ENCODE measurements around the gene NMNAT3.

The NMNAT3 gene

GRCh38 chr3:139675327-139675726 is 2.4 kb downstream of the NMNAT3 start:
- no peak for DNase-seq (ENCODE audit: low read depth in 3 of 3)

DNA sequence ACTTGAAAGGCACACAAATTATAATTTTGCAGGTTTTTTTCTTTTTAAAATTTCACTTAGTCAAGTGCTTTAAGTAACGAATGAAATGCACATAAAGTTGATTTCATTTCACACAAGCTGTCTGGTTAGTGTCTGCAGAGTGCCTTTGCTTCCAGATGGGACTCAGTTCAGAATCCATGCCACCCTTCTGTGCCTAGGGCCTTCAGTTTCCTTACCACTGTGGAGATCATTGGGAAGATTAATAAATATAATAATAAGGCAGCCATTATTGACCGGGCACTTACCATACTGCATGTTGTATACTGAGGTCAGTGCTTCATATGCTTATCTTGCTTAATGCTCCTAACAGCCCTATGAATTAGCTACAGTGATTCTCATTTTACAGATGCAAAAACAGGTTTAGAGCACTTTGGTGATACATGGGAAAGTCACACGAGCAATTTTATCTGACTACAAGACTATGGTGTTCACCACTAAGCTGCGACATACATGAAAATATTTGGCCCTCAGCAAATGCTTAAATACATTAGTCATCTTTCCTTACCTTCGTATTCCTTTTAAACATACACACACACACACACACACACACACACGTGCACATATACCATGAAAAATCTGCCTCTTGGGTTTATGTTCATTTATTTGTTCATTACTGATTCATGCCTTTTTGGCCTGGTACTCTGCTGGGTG is 3.1 kb downstream of the NMNAT3 start:
- no peak for DNase-seq (ENCODE audit: low read depth in 3 of 3)

DNA sequence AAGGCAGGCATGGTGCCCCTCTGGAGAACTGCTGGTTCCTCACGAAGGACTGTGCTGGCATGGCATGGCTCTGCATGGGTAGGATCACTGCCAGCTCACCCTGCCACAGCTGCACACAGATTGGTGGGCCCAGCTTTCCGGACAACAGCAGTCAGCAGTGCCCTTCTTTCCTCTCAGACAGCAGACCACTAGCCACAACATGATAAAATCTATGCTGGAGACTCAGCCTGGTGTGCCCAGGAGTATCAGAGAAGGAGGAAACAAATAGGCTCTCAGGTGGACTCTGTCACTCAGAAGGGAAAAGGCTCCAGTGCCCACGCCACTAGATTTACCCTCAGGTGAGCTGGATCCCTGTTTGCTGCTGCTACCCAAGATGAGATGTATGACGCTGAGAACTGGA is 4.9 kb downstream of the NMNAT3 start:
- no peak for DNase-seq (ENCODE audit: low read depth in 3 of 3)

GRCh38 chr3:139671863-139672646 is 5.7 kb downstream of the NMNAT3 start:
- no peak for DNase-seq (ENCODE audit: low read depth in 3 of 3)

- no peak for DNase-seq (ENCODE audit: low read depth in 3 of 3)
Observed at GRCh38 chr3:139671107-139671506, 6.7 kb downstream of the NMNAT3 start.

- no peak for DNase-seq (ENCODE audit: low read depth in 3 of 3)
Observed at GRCh38 chr3:139670196-139670595, 7.6 kb downstream of the NMNAT3 start.

- no peak for DNase-seq (ENCODE audit: low read depth in 3 of 3)
Observed at GRCh38 chr3:139668332-139668731, 9.4 kb downstream of the NMNAT3 start.

- no peak for DNase-seq (ENCODE audit: low read depth in 3 of 3)
Observed at GRCh38 chr3:139664958-139665357, 12.8 kb downstream of the NMNAT3 start.

DNA sequence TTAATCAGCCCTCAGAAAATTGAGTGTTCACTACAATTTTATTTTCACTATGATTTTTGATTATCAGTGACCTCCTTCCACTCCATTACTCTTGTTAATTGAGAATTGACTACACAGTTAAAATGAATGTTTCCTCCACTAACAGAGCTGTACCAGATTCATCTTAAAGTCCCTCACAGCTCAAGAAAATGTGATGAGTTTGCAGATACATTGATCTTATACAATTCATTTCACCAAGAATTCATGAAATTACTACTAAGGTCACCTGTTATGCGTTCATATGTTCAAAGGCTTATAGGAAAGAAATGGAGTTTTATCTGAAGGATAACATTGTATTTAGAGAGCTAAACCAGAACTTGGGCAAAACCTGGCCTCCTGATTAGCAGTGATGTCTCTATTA is 17.5 kb downstream of the NMNAT3 start:
- DNase-seq (ENCODE audit: low read depth in 3 of 3), result no peak

- no peak for DNase-seq (ENCODE audit: low read depth in 3 of 3)
Observed at GRCh38 chr3:139659511-139659910, 18.3 kb downstream of the NMNAT3 start.

GRCh38 chr3:139657936-139658335 is 19.8 kb downstream of the NMNAT3 start:
- no peak for DNase-seq (ENCODE audit: low read depth in 3 of 3)

GRCh38 chr3:139657434-139657833 is 20.3 kb downstream of the NMNAT3 start:
- no peak for DNase-seq (ENCODE audit: low read depth in 3 of 3)

GRCh38 chr3:139655909-139656595 is 21.7 kb downstream of the NMNAT3 start:
- no peak for DNase-seq (ENCODE audit: low read depth in 3 of 3)

- DNase-seq (ENCODE audit: low read depth in 3 of 3), result no peak
Observed at GRCh38 chr3:139654637-139655365, 23.0 kb downstream of the NMNAT3 start.

- DNase-seq (ENCODE audit: low read depth in 3 of 3), result no peak
Observed at GRCh38 chr3:139653582-139653981, 24.2 kb downstream of the NMNAT3 start.

DNA sequence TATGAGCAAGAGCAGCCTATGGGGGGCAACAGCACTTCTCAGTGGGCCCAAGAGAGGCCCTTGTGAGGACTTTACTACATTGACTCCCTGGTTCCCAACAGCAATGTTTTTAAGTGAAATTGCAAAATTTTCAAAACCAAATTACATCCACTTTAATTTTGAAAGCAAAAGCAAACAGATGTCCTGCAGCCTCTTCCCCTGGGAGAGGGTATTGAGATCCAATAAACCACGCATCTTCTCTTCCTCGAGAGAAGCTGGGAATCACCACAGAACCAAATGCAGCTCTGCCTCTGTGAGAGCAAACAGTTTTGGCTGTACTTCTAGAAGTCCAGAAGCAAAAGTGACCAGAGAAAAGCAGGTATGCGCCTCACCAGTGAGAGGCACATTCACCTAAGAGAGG is 25.2 kb downstream of the NMNAT3 start:
- no peak for DNase-seq (ENCODE audit: low read depth in 3 of 3)

GRCh38 chr3:139647866-139648435 is 29.8 kb downstream of the NMNAT3 start:
- DNase-seq (ENCODE audit: low read depth in 3 of 3), result no peak

DNA sequence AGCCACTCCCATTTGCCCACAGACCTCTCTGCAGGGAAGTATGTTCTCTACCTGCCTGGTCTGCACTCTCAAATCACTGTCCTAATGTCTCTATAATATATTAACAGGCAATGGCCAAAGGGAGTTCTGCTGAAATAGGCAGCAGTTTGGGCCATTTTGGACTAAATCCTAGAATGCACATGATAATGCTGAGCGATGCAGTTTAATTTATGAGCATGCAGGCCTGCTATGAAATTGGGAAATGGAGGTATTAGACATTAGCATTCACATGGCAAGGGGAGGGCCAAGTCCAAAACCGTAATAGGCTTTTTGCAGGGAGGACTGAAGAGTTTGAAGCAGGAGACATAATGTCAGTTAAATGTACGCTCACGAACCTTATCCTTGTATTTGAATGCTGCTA is 31.3 kb downstream of the NMNAT3 start:
- DNase-seq (ENCODE audit: low read depth in 3 of 3), result no peak

- DNase-seq (ENCODE audit: low read depth in 3 of 3), result no peak
Observed at GRCh38 chr3:139642996-139643395, 34.8 kb downstream of the NMNAT3 start.

- DNase-seq (ENCODE audit: low read depth in 3 of 3), result no peak
Observed at GRCh38 chr3:139640456-139640855, 37.3 kb downstream of the NMNAT3 start.

GRCh38 chr3:139639662-139640061 is 38.1 kb downstream of the NMNAT3 start:
- DNase-seq (ENCODE audit: low read depth in 3 of 3), result no peak

DNA sequence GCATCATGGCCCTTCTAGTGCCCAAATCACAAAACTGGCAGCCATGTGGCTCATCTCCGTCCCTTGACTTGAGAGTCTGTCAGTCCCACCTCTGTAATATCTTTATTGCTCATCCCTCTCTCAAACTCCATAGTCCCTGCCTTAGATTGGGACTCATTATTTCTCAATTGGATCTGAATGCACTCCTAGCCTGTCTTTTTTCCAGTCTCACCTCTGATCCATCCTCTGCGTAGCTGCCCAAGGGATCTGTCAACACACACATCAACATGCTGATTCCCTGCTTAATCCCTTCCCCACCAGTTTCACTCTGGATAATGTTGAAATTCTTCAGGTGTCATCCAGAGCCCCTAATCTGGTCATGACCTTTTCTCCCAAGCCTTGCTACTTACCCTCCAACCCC is 39.3 kb downstream of the NMNAT3 start:
- DNase-seq (ENCODE audit: low read depth in 3 of 3), result no peak
